PC-9 (cell line): ENCODE measurements around the gene PPP2R5C. TPM values are rescaled to one million over a fixed set of nuclear protein-coding genes. Genes with fewer than 3 reads are reported as not detected.

Source experiments
- BruUV-seq: library from RNA; stranded (reverse); fragments of 400-500 nt; replicated peaks from 2 replicates; lab custom pipeline; 2021; lab: Mats Ljungman, UMichigan
- CTCF ChIA-PET: fragments of 300-600 bp; sonication (Branson Sonifier 250); formaldehyde crosslinking; loops from one replicate; lab custom pipeline; 2022; ENCODE audit warnings: antibody characterized with exemption; lab: Charles Lee
- POLR2A ChIA-PET: fragments of 300-600 bp; sonication (Branson Sonifier 250); formaldehyde crosslinking; loops from one replicate; lab custom pipeline; 2022; ENCODE audit warnings: antibody characterized with exemption; ENCODE audit not compliant: unreplicated experiment; lab: Charles Lee
- DNase-seq, 2 experiments: peaks; one replicate each; pipeline versions ENCODE4 v3.0.0 to v3.0.0-alpha.2; 2015 to 2022; ENCODE audit warnings: mixed read lengths in 1 of 2
- H2AFZ ChIP-seq: fragments of 200-600 bp; sonication (generic); 2 replicates; pipeline ENCODE4 v1.8.1; 2017; ENCODE audit warnings: antibody characterized with exemption
- H3F3A ChIP-seq: fragments of 200-600 bp; sonication (generic); 2 replicates; pipeline ENCODE4 v1.8.1; 2017; ENCODE audit warnings: antibody characterized with exemption, mild to moderate bottlenecking, low read depth; ENCODE audit not compliant: insufficient read depth
- H3K27ac ChIP-seq: fragments of 200-600 bp; sonication (generic); 2 replicates; pipeline ENCODE4 v1.6.1; 2016; ENCODE audit warnings: mixed run types
- H3K27me3 ChIP-seq: fragments of 200-600 bp; sonication (generic); 2 replicates; pipeline ENCODE4 v1.6.1; 2016; ENCODE audit warnings: low read depth, mixed run types; ENCODE audit not compliant: insufficient read depth
- H3K36me3 ChIP-seq: fragments of 200-600 bp; sonication (generic); 2 replicates; pipeline ENCODE4 v1.6.1; 2016; ENCODE audit warnings: low read depth, mixed run types
- H3K4me1 ChIP-seq: fragments of 200-600 bp; sonication (generic); replicated peaks from 2 replicates; pipeline ENCODE4 v1.6.1; 2016; ENCODE audit warnings: mixed run types; ENCODE audit not compliant: insufficient read depth
- H3K4me2 ChIP-seq: fragments of 200-600 bp; sonication (generic); 2 replicates; pipeline ENCODE4 v1.6.1; 2017; ENCODE audit warnings: mixed run types
- H3K4me3 ChIP-seq: fragments of 200-600 bp; sonication (generic); 2 replicates; pipeline ENCODE4 v1.6.1; 2016; ENCODE audit warnings: mixed run types
- H3K79me2 ChIP-seq: fragments of 200-600 bp; sonication (generic); 2 replicates; pipeline ENCODE4 v1.6.1; 2017; ENCODE audit warnings: low read depth, mixed run types
- H3K9me2 ChIP-seq: fragments of 200-600 bp; sonication (generic); 2 replicates; pipeline ENCODE4 v1.8.1; 2017; ENCODE audit warnings: mild to moderate bottlenecking; ENCODE audit not compliant: insufficient read depth
- H3K9me3 ChIP-seq: fragments of 200-600 bp; sonication (generic); 2 replicates; pipeline ENCODE4 v1.8.1; 2016; ENCODE audit warnings: low read depth; ENCODE audit not compliant: insufficient read depth
- H4K20me1 ChIP-seq: fragments of 200-600 bp; sonication (generic); 2 replicates; pipeline ENCODE4 v1.8.1; 2017; ENCODE audit not compliant: insufficient read depth
- EZH2 ChIP-seq: fragments of 200-600 bp; sonication (generic); IDR thresholded peaks from 2 replicates; pipeline ENCODE4 v1.8.0; 2017; ENCODE audit warnings: antibody characterized with exemption, low read depth
- intact Hi-C: fragments of 100-400 bp; cut with micrococcal nuclease; formaldehyde crosslinking; loops from one replicate; pipeline ENCODE4 v1.10.0; 2022; ENCODE audit not compliant: unreplicated experiment
- total RNA-seq: library from RNA; stranded (reverse); gene quantifications from 2 replicates; pipeline ENCODE4 v1.2.3, GENCODE V29; 2021
- TF ChIP-seq, protein P1 (sequence below): fragments of 200-600 bp; sonication (generic); conservative IDR thresholded peaks from 2 replicates; pipeline ENCODE4 v1.6.1; 2017; ENCODE audit warnings: mixed run types, antibody characterized with exemption, mild to moderate bottlenecking, moderate library complexity

Gene PPP2R5C
- total RNA-seq, 1 experiment from 2014 or later, result 401 TPM

DNA sequence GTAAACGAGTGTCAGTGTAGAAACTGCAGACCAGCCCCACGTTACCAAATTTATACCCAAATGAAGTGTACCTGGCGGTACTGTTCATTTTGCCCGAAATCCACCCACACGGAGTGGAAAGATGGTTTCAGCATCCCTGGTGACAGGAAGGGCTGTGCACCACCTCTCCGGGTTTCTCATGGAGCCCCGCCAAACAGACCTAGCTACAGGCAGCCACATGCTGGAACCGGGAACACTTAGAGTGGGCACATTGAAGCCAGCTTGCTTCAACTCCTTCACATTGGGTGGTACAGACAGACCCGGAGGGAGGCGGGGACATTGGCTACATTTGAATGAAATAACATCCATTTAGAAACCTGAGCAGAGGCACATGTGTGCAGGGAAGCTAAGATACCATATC is 84.4 kb downstream of the PPP2R5C start:
- H3K4me3 ChIP-seq, result no peak overlapping the region
- ChIA-PET CTCF (interaction anchor here (0.6 to 0.7 kb wide), 3 partner anchors 10 to 300 kb away, joined by 3 to 8 read pairs (median 3); no protein-coding TSS in a partner anchor), POLR2A (no interaction called here)
- no peaks in the 10 kb centered on the region for H3K36me3 ChIP-seq
- BruUV-seq, result no TSS peak
- peaks cover 68% of the 10 kb centered on the region for H4K20me1 ChIP-seq
- no peaks in the 10 kb centered on the region for H3K27me3 ChIP-seq
- H3K9me2 ChIP-seq, result no peaks in the 10 kb centered on the region
- H2AFZ ChIP-seq, result no peak overlapping the region
- H3K79me2 ChIP-seq, result peaks cover 65% of the 10 kb centered on the region
- no peaks in the 10 kb centered on the region for H3K4me1 ChIP-seq
- H3K27ac ChIP-seq, result no peak overlapping the region
- intact Hi-C loops, result no loop called here
- no peak for DNase-seq
- TF ChIP-seq, protein P1, sequence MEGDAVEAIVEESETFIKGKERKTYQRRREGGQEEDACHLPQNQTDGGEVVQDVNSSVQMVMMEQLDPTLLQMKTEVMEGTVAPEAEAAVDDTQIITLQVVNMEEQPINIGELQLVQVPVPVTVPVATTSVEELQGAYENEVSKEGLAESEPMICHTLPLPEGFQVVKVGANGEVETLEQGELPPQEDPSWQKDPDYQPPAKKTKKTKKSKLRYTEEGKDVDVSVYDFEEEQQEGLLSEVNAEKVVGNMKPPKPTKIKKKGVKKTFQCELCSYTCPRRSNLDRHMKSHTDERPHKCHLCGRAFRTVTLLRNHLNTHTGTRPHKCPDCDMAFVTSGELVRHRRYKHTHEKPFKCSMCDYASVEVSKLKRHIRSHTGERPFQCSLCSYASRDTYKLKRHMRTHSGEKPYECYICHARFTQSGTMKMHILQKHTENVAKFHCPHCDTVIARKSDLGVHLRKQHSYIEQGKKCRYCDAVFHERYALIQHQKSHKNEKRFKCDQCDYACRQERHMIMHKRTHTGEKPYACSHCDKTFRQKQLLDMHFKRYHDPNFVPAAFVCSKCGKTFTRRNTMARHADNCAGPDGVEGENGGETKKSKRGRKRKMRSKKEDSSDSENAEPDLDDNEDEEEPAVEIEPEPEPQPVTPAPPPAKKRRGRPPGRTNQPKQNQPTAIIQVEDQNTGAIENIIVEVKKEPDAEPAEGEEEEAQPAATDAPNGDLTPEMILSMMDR, result no peak
- TF ChIP-seq EZH2, result no peak
- H3K9me3 ChIP-seq, result no peaks in the 10 kb centered on the region
- H3F3A ChIP-seq, result peaks cover under 1% of the 10 kb centered on the region; the same call in 1 of the 2 replicates
- H3K4me2 ChIP-seq, result no peak overlapping the region

DNA sequence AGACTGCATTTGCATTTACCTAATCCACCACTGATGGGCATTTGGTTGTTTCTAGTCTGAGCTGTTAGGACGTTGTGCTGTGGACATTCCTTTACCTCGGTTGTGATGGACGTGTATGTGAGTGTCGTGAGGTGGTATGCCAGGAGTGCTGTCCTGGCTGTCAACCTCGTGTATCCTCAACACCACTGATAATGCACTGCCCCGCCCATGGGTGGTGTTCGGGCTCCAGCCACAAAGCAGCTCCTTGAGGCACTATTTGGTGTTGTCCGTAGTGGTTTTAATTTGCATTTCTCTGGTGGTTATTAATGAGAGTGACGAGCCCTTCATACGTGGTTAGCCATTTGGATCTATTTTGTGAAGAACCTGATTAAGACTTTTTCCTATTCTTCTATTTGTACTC is 87.6 kb downstream of the PPP2R5C start:
- Histone ChIP-seq H3K79me2 (peaks cover 87% of the 10 kb centered on the region), H3K4me3 (no peak overlapping the region), H3K27me3 (no peaks in the 10 kb centered on the region), H3K36me3 (no peaks in the 10 kb centered on the region), H3K9me2 (no peaks in the 10 kb centered on the region), H3F3A (no peaks in the 10 kb centered on the region), H4K20me1 (peaks cover 68% of the 10 kb centered on the region), H3K9me3 (no peaks in the 10 kb centered on the region), H2AFZ (no peak overlapping the region), H3K4me2 (no peak overlapping the region), H3K27ac (no peak overlapping the region), H3K4me1 (no peaks in the 10 kb centered on the region)
- CTCF ChIA-PET, result no interaction called here
- no TSS peak for BruUV-seq
- TF ChIP-seq, protein P1, result no peak
- TF ChIP-seq EZH2, result no peak
- intact Hi-C loops, result no loop called here
- POLR2A ChIA-PET, result no interaction called here
- DNase-seq, result no peak

DNA sequence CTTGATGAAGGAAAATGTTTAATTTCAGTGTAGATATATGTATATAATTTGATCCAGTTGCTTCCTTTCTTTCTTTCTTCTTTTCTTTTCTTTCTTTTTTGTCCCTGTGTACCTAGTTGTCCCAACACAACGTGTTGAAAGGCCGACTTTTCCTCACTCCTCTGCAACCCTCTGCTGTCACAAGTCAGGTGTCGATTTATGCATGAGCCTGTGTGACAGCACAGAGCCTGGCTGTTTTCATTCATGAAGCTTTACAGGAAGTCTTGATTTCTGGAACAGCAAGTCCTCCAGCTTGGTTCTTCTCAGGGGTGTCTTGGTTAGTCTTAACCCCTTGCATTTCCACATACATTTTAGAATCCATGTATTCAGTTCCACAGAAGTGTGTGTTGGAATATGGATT is 88.1 kb downstream of the PPP2R5C start:
- H3K36me3 ChIP-seq, result no peaks in the 10 kb centered on the region
- POLR2A ChIA-PET, result no interaction called here

More for the DNA sequence above, 88.1 kb downstream of the PPP2R5C start:
- intact Hi-C loops, result no loop called here
- no peak for TF ChIP-seq EZH2
- TF ChIP-seq, protein P1, result no peak
- BruUV-seq, result no TSS peak
- no peak overlapping the region for H3K4me2 ChIP-seq
- H4K20me1 ChIP-seq, result peaks cover 65% of the 10 kb centered on the region
- no peak overlapping the region for H3K4me3 ChIP-seq
- no peaks in the 10 kb centered on the region for H3F3A ChIP-seq
- no peaks in the 10 kb centered on the region for H3K9me3 ChIP-seq
- no peak for DNase-seq
- H3K27ac ChIP-seq, result no peak overlapping the region
- H3K27me3 ChIP-seq, result no peaks in the 10 kb centered on the region
- no peaks in the 10 kb centered on the region for H3K9me2 ChIP-seq
- H2AFZ ChIP-seq, result no peak overlapping the region
- no peaks in the 10 kb centered on the region for H3K4me1 ChIP-seq
- CTCF ChIA-PET, result no interaction called here
- H3K79me2 ChIP-seq, result peaks cover 86% of the 10 kb centered on the region
